C1 segment of cervical spinal cord (tissue), 14 donors: ENCODE data around the gene NUDT14.
A peak's percentile ranks its signal among the peaks of the same experiment; 100 is the strongest.

Experiments
- DNase-seq, 14 donors: peaks; one replicate each; lab custom pipeline; 2025; lab: John Stamatoyannopoulos, UW

Gene NUDT14

DNA sequence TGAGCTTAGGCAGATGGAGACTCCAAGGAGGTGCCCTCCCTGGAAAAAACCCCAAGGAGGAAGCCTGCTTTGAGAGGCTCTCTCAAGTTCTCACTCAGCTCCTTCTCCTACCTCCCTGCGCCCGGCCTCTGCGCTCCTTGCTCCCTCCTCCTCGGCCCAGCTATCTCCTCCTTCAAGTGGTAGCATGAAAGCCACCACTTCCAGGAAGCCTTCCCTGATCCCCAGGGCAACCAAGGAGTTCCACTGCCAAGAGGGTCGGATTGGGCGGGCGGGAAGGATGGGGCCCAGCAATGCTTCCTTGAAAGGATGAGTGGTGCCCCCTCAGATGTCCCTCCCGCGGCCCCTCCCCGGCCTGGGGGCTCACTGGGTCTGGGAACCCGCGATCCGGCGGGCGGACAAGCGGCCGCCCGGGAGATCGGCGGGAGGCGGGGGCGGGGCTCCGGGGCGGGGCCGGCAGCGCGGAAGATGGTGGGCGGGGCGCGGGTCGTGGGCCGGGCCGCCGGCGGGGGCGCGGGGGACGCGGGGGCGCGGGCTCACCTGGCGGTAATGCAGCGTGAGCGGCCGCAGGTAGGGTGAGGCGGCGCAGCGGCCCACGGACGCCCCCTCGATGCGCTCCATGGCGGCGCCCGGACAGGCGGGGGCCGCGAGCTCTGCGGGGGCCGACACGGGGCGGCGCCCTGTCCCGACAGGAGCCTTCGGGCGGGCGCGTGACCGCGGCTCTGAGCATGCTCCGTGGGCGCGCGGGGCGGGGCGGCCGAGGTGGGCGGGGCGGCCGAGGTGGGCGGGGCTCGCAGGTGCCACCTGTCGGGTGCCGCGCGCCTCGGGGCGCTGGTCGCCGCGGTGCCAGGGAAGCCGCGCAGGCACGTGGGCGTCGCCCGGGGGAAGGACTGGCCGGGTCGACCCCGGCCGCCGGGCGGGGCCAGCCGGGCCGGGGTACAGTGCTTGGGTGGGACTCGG, at the start of gene NUDT14:
TSS of gene NUDT14 (minus strand) at position 721 of the 957 bp plus-strand sequence. CDS start at position 618, 103 bp downstream.
- DNase-seq, result peak in 7 of 14 donors; percentile 11 to 67 (median 41)

DNA sequence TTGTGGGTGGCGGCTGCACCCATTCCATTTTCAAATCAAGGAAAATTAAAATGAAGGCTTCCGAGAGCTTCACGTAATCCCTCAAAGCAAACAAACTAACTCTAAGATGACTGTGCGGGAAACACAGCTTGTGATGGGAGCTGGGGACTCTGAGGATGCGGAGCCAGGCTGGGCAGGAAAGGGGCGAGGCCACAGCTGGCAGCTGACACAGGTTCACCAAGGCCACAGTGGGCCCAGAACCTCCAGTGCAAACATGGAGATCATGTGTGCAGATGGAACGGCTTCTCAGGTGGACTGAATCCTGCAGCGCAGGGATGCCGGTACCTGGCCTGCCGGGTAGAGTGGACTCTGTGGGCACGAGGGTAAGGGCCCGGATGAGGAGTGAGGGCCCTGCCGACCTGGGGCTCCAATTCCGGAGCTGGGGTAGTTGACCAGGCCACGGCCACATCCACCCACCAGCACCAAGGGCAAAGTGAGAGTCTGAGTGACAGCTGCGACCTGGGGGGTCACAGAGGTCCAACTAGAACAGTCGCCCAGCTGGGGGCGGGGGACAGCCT, 48.1 kb upstream of the NUDT14 start:
- no peak for DNase-seq

DNA sequence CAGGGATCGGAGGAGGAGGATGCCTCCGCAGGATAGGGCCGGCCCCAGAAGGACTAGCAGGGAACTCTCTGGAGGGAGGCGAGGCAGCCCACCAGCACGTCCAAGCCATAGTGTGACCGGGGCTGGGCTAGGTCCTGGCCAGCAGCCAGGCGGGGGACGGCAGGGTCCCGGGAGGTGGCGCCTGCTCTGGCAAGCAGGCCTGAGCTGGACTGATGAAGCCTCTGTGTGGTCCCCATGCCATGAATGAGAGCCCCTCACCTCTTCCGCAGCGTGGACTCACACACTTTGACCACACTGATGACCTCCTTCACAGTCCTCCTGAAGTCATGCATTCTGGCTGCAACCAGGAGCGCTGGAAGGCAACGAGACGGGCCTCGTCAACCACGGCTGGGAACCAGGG, 47.5 kb upstream of the NUDT14 start:
- no peak for DNase-seq

DNA sequence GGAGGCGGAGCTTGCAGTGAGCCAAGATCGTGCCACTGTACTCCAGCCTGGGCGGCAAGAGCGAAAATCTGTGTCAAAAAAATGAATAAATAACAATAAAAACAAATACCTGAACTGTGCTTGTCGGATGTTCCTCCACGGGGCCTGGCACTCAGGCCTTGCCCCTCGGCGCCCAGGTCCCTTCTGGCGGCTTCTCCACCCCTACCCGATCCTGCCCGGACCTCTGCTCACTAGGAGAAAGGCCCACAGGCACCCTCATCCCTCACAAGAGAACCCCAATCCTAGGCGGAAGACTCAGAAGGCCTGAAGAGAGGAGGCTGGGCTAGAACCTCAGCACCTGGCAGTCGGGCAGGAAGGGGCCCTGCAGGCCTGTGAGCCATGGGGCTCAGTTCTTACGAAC, 46.2 kb upstream of the NUDT14 start:
- no peak for DNase-seq

DNA sequence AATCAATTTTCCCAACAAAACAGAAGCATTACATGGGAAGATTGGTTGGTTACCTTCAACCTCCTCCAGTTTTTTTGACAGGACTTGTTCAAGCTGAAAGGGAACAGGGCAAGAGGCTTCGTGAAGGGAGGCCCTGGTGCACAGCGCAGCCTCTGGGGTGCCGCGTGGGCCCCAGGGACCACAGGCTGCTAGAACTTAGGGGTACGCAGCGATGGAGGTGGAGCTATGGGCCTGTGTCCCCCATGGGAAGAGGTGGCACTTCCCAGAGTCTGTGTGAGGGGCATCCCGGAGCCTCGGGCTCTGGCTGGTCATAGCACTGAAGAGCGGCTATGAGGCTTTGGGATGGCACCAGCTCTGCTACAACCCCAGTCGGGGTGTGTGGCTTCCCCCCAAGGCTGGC, 45.1 kb upstream of the NUDT14 start:
- DNase-seq, result no peak

DNA sequence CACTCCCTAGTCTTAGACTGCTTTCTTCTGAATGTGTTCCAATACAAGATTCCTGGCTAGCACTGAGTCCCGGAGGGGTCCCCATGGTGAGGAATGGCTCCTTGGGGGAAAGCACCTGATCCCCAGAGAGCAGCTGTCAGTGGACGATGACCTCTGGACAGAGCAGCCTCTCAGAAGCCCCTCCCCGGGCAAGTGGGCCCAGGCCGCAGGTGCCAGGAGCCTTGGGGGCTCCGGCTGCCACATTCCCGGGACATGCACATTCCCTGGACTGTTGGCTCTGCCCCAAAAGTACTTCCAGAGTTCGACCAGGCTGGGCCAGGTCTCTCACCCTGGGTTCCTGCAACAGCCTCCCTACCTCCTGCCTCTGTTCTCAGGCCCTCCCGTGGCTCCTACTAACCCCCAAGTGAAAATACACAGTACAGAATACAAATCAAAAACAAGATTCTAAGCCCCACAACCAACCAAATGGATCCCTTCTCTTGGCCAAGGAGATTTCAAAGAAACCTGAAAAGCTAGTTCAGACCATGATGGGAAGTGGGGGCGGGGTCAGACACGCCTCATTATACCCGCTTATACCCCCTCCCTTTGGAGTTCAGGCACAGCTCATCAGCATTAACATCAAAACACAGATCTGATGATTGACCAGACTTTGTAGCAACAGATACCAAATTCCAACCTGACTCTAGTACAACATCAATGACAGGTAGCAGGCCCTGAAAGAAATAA, 43.9 kb upstream of the NUDT14 start:
- no peak for DNase-seq

DNA sequence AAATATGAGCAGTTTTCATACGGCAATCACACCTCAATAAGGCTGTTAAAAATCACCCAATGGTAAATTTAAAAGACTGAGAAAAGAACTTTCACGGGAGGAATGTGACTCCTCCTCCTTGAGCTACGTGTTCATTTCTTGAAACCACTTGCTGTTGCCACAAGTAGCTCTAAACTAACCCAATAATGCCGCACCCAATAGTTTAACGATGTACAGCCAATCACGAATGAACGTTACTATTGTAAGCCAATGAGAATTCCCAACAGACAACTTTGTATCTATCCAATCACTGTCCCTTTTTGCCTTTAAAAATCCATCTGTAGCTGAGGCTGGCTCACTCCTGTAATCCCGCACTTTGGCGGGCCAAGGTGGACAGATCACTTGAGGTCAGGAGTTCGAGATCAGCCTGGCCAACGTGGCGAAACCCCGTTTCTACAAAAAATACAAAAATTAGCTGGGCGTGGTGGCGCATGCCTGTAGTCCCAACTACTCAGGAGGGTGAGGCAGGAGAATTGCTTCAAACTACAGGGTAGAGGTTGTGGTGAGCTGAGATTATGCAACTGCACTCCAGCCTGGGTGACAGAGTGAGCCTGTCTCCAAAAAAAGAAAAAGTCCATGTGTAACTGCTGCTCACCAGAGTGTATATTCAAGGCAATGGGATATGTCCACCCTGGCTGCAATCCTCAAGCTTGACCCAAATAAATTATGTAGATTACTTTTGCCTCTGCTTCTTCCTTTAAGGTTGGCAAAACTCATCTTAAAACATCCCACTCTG, 42.8 kb upstream of the NUDT14 start:
- DNase-seq, result no peak

DNA sequence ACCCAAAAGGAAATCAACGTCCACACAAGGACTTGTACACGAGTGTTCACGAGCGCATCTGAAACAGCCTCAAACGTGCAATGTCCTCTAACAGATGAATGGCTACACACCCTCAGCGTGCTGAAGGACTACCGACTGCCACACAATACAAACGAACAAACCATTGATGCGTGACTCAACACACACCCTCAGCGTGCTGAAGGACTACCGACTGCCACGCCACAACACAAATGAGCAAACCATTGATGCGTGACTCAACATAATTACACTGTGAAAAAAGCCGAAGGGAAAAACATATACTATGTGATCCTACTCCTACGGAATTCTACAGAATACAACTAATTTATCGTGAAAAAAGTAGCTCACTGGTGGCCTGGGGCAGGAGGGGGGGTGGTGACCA, 42.1 kb upstream of the NUDT14 start:
- DNase-seq, result no peak

DNA sequence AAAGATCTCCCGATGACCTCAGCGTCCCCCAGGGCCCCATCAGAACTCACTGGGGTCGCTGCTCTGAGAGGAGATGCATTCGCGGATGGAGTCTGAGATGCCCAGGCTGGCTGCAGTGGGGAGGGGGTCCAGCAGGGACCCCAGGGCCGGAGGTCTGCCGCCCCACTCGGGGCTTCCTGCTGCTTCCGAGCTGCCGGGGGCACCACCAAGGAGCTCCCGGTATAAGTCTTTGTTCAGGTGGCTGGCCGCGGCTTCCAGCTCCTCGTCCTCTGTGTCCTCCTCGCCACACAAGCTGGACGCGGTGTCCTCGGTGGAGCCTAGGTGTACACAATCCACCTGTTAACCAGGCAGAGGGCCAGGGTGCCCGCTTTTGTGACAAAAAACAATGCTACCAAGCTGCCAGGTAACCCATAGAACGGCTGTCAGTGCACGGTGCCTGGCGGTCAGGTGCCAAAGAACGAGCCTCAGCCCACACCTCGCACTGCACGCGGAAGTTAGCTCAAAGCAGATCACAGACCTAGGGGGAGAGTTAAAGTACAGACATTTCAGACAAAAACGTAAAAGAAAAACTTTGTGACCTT, 40.6 kb upstream of the NUDT14 start:
- no peak for DNase-seq

DNA sequence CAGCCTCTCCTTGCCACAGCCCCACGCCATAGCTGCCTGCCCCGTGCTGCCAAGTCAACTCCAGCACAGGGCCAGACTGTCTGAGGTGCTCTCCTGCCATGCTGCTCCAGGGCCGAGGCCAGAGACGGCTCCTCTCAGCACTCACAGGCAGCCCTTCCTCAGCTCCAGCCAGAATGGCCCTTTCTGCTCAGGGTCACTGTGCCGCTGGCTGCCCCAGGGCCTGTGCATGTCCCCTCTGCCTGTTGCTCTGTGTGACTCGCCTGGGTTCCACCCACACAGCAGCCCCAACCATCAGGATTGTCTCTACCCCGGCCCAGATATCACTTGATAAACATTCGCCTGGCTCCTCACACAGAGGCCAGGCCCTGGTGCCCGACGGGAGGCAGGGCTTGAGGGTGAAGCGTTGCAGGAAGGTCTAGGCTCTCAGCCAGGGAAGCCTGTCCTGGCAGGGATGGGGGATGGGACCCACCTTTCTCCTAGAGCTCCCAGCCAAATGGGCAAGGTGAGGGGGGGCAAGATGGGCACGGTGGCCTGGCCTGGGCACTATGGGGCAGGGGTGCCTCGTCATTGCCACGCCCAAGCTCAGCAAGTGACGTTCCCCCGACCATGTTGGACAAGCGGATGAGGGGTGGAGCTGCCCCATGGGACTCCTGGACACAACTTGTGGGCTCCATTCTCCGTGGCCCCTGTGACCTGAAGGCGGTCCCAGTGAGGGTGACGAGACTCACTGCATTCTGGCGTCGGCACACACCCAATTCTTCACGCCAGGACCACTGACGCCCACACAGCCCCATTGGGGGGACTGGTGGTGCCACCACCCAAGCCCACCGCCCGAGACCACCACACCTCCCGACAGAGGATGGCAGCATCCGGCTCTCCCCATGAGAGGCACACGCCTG, 39.8 kb upstream of the NUDT14 start:
- no peak for DNase-seq

DNA sequence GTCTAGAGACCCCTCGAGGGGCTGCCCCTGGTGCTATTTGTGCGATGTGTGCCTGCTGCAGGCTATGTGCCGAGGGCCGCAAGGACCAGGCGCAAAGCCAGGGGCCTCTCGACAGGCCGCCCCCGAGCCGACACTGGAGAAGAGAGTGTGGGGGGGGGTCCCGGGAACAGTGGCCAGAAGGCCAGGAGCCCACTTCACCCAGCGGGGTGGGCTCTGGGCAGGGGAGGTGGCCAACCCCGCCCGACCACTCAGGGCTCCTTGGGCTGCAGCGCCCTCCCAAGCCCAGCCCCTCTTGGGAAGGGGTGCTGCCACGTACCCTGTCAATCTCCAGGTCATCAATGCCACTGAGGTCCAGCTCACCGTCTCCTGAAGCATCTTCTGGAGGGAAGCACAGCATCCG, 38.6 kb upstream of the NUDT14 start:
- no peak for DNase-seq

DNA sequence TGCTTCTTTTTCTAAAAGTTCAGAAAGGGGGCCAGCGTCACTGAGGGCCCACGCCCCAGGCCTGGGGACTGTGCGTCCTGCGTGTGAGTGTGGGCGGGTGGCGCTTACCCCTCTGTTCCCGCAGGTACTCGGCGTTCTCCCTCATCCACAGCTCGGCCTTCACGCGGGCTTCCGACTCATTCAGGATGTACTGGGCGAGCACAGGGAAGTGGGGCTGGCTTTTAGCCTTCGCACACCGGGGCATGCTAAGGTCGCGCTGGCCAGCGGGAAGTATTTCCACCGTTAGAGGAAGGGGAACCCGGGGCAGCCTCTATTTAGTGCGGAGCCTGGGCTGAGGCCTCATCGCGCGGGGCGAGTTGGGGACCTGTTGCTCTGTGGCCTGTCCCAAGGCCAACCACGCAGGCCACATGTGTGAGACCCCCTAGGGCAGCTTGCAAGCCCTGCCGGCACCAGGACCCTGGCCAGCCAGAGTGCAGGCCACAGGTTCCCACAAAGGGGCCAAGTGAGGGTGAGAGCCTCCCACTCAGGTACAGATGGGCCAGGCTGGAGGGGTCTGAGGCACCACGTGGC, 38.0 kb upstream of the NUDT14 start:
- DNase-seq, result no peak

DNA sequence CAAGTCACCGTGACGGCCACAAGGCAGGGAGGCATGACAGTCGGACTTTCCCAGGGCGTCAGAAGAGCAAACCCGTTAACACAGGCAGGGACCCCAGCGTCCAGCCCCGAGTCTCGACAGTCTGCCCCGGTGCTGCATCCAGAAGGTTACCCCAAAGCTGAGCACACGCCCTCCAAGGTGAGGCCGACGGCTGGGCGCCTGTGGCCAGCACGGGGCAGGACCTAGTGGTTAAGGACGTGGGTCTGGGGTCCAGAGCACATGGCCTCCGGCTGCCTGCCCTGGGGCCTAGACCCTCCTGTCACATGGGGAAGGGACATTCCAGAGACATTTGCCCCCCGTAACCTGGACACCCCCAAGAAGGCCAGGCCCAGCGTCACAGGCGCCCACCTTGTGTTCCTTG, 37.5 kb upstream of the NUDT14 start:
- DNase-seq, result no peak

DNA sequence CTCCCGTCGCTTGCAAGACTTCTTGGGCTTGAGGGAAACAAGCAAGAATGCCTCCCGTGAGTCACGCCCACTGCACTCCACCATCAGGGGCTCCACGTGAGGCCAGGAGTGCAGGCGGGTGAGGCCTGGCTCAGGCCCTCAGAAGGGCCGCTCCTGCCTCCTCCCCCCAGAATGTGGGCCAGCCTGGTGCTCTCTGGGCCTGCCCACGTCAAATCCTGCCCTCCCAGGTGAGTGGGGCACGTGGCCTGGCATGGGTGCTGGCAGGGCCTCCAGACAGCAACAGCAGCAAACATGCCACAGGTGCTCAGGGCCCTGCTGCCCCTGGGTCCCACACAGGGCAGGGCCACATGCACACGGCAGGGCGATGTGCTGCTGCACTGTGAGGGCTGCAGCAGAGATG, 36.7 kb upstream of the NUDT14 start:
- DNase-seq, result no peak

DNA sequence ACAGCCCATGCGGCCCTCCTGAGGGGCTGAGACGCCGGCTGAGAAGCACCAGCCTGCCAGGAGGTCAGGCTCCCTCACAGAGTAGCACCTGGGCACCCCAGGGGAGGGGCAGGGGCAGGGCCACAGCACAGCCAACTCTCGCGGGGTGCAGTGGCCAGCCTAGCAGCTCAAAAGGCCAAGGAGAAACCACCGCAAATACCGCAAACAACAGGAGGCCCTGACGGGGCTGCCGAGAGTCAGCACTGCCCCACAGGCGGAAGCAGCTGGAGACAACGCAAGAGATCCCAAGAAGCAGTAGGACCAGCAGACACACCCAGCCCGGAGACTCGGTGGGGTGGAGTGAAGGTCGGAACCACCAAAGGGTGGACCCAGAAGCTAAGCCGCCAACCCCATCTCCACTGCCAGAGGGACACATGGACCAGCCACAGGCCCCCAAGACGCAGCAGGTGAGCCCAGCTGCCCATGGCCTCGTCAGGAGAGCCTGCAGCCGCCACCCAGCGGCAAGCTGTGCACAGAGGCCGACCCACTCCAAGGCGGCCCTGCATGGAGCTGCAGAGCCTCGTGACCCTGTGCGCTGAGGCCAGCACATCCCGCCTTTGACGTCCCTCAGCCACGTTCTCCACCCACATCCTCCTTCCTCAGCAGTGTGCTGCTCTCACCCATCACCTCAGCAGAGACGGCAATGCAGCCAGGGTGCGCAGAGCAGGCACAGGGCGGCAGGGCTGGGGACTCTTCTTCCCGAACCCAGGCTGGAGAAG, 35.6 kb upstream of the NUDT14 start:
- no peak for DNase-seq

DNA sequence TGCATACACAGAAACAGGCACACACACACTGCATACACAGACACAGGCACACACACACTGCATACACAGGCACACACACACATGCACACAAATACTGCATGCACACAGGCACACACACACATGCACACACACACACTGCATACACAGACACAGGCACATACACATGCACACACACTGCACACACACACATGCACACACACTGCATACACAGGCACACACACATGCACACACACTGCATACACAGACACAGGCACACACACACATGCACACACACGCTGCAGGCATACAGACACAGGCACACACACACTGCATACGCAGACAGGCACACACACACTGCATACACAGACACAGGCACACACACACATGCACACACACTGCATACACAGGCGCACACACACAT, 34.5 kb upstream of the NUDT14 start:
- no peak for DNase-seq

DNA sequence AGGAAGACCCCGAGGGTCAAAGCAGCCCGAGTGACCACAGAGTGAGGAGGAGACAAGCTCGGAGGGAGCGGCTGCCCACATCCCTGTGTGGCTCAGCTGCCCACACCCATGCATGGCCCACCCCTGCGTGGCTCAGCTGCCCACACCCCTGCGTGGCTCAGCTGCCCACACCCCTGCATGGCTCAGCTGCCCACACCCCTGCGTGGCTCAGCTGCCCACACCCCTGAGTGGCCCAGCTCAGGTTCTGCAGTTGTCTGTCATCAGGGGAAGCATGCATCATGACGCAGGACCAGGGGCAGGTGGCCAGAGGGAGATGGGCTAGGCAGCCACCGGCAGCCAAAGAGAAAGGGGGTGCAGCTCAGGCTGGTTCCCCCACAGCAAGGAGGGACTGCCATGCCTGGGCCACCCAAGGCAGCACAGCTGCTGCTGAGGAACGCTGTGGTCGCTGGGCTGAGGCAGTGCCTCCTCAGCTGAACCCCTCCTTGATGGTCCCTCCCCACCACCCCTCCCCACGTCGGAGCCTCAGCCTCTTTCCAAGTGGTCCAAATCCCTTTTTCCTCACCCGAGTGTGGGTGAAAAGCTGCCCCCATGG, 33.3 kb upstream of the NUDT14 start:
- no peak for DNase-seq

DNA sequence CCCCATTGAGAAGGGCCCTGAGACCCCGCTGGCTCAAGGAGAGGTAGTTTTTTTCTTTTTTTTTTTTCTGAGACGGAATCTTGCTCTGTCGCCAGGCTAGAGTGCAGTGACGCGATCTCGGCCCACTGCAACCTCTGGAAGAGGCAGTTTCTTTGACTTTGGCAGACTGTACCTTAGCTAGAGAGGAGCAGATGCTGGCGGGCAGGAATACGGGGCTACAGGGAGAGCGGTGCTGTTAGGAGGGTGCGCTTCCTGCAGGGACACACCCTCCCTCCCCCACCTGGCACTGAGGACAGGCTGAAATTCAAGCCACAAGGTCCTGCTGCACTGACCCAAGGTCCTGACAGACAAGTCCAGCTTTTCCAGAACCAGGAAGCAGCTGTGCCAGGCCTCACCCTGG, 32.2 kb upstream of the NUDT14 start:
- no peak for DNase-seq
